Fibroblast of skin of left quadriceps (primary cell): ENCODE results near the gene RIT2.

Experiments used
- DNase-seq, 2 experiments: peaks; one replicate each; pipeline ENCODE4 v3.0.0-alpha.2; 2013; ENCODE audit warnings: low read depth in 2 of 2

The RIT2 gene

DNA sequence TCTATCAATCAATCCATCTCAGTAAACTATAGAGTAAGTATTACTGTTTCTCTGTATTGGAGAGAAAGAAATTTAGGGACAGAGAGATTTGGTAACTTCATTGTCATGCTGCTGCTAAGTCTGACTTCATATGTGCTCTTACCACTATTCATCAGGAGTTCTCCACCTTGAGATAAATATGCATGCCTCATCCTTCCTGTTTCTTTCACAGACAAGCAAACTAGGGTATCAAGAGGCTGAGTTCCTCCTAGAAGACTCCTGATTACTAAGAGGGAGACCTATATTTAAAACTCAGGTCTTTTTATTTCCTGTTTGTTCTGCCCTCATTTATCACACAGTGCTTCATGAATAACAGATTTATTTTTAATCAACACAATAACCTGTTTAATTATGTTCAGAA lies 34.1 kb downstream of the RIT2 start:
- no peak for DNase-seq

DNA sequence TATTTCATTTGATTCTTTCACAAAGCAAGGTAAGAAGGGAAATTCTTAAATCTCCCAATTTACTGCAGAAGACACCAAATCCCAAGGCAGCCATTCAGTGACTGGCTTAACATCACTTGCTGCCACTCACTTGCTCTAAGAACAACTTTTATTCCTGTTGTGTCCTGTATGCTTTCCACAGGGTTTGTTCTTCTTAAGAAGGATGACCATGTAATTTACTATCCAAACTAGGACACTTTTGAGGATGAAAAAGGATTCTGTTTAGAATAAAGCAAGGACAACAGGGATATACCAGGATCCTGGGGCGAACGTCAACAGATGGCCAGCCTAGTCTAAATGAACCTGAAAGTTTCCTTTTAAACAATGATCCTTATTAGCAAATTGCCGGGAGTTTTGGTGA lies 34.8 kb downstream of the RIT2 start:
- DNase-seq, result no peak

DNA sequence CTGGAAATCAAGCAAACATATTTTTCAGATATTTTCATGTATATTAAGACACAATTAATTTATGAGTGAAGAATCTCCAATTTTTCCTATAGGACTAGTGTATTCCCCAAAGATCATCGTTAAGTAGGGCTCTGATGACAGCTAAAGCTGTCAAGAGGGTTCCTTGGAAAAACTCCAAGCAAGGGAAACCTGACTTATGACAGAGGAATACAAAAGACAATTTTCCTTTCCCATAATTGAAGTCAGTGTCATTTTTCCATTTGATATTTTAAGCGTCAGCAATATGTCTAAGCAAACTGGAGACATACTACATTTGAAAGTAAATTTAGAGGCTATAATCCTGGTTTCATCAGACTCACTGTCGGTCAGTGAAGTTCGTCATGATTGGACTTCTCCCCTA lies 36.1 kb downstream of the RIT2 start:
- DNase-seq, result no peak

DNA sequence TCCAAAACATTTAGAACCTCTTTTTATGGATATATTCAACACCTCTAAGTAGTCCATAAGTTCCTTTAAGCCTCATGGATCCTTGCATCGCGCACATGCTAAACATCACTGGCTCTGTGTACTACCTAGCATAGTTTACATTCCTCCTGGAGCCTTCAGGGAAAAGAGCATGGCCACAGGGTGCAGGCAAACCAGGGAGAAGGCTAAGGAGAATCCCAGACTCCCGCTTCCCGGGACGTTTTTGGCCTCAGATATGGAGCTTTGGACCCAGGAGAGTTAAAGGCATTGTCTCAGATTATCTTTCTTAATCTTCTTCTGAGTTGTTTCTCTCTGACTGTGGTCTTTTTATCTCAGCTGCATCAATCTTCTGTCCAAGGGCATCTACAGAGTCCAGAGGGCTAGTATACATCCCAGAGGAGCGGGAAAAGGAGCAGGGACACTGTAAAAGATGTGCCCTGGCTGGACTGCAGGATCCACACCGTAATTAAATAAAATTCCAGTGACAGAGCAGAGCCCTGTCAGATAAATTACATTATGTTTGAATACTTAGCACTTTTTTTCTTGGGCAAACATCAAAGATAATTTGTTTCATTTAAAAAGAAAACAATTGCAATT lies 36.9 kb downstream of the RIT2 start:
- no peak for DNase-seq

DNA sequence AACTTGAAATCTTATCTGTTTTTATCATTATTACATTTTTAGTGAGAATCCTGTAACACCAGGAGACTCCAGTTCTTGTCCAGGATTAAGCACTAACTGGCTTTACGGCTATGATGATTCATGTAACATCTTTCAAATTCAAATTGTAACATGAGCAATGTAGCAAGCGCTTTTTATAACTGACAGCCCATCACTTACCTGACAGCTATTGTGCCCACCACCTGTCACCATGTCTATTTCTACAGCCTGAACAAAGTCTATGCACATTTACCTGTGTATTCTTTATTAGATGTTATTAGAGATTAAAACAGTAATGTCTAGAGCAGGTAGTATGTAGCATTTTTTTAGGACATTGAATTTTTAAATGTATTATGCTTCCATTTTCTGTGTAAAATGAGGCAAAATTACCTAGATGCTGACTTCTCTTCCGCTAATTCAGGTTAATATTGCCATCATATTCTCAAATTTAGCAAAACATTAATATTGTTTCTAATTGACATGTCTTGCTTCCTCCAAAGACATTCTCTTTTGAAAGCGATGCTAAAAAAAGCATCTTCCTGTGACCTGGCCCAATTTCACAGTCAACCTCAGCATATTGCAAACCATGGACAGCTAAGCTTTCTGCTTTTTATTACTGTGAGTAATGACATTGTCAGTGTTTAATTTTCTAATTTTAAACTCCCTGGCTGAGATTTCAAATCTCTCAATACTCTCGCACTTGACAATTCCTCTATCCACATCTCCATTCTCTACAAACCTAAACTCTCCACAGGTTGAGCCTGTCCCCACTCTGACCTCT lies 37.8 kb downstream of the RIT2 start:
- DNase-seq, result no peak

DNA sequence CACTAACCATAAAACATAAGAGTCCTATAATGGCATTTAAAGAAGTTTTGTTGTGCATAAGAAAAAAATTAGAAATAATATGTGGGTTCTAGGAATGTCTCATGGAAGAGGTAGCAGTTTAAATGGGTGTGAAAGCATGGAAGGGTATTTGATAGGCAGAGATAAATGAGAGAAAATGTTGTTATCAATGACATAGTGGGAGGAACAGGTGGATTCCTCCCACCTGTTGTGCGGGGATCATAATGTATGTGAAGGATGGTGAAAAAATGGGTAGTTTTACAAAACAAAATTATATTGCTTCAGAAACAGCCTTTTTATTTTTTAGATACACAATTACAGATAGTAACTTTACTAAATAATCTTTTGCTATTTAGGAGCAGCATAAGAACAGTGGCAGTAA lies 41.7 kb downstream of the RIT2 start:
- DNase-seq, result no peak

DNA sequence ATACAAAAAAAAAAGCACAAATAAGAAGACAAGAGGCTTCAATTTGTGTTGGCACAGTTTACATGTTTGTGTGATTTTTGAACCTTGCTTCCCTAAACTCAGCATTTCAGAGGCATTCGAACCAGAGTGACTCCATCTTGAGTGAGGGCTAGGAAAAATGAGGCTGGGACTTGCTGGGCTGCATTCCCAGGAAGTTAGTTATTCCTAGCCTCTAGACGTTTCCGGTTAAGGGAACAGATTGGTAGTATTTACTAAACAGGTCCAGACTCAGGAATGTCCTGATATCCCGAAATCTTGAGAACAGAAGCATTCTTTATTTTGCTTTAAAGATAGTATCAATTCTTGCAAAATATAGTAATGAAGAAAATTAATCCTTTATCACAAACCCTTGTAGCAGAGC lies 46.7 kb downstream of the RIT2 start:
- no peak for DNase-seq

DNA sequence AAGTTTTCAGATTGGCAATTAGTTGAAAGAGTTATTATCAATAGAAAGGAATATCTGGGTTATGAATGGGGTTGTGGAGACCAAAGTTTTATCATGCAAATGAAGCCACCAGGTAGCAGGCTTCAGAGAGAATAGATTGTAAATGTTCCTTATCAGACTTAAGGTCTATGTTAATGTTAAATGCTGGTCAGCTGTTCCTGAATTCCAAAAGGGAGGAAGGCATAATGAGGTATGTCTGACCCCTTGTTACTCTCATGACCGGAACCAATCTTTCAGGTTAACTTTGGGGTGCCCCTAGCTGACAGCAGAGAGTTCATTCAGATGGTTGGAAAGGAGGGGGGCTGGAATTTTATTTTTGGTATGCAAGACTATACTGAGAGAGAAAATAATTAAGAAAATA lies 47.9 kb downstream of the RIT2 start:
- no peak for DNase-seq

DNA sequence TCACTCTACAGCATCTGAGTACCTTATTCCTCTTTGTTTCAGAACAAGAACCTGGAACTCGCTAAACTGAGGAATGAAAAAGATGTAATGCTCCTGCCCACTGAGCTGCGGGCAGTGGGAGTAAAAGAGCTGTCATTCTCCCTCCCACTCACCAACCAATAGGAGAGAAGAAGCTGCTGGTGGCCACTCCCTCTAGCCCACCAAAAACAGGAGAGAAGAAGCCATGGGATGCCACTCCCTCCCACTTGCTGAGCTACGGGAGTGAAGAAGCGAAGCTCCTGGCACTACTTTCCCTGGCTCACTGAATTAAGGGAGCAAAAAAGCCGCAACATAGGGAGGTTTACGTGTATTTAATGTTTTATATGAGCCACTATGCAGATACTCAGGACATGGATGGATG lies 53.7 kb downstream of the RIT2 start:
- DNase-seq, result no peak

DNA sequence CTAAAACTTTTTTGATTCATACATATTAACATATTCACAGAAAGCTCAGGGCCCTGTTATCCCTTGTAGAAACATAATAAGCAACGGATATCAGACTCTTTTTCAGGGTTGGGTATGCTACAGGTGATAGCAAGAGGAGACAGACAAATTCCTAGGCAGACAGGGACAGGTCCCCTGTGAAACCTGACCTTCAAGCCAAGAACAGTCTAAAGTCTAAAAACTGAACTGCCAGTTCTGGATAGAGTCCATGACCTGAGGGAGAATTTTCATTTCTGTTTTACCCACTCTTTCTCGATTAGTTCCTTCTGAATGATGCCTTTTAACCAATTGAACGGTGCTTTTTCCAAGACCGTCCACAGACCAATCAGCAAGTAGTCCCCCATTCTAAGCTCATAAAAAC lies 54.2 kb downstream of the RIT2 start:
- DNase-seq, result no peak

DNA sequence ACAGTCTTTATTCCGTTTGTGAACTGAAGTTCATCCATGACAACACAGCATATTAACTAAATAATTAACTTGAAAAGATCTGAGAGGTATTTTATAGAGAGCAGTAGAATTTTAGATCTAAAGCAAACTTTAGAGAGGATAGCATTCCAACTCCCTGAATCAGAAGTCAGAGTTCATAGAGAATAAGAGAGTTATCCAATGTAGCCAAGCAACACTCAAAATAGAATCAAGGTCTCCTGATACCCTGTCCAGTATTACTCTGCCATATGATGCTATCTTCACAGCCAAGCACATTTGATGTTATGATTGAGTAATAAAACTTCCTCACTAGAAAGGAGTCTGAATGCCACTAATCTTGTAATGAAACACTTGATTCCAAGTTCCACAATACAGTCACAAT lies 55.5 kb downstream of the RIT2 start:
- no peak for DNase-seq

DNA sequence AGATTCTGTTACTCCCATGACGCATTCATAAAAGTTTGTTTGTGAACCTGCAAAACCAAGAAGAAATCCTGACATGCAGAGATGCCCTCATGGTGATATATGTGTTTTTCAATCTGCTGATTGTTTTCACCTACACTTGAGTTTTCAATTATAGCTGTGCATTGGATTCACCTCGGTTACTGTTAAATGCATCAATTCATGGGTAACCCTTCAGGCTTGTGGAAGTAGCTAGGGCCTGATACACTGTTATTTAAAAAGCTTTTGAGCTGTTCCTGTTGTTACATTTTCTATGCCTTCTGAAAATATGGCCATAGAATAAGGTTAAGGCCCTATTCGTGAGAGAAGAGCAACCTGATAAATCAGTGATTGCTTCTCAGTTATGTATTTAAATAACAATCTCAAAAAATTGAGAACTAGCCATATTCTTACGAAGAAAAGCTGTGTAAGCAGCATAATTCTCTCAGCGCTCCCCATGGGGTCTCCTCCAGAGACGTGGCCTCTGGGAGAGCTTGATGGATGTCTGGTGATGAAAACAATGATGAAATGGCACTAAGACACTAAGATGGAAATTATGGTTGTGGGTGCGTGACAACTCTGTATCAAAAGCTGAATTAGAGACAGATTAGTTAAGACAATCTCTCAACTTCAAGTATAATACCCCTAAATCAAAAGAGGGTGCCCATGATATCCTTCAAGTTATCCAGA lies 60.5 kb downstream of the RIT2 start:
- DNase-seq, result no peak

DNA sequence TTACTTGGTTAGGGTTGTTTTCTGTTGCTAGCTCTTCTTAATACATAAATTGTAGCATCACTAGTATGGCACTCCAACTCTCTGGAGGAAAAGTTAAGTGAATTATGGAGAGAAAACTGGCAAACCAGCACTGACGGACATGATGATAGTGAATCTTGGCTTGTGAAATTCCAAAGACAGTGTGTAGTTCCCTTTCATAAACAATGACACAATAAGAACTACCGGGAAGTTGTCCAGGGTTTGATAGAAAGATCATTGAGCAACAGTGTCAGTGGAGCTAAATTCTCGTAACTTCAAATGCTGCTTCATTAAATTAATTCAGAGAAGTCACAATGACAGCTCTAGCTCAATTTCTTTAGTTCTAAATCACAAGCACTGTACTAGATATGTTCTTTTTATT lies 66.5 kb downstream of the RIT2 start:
- peak; percentile 5 to 16 for DNase-seq

DNA sequence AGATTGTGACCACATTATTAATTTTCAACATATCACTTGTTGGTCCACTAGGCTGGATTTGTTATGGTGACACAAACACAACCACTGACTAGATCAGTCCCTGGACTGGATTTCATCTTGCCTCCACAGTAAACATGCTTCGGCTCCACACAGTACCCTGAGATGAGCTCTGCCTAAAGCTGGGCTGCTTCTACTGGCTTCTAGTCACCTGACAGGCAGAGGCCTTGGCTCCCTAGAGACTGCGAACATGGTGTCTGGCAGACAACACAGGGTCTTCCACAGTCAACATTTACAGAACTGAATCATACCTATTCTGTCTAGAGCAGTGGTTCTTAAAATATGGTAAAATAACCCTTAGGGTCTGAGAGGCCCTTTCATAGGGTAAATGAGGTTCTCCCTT lies 69.2 kb downstream of the RIT2 start:
- DNase-seq, result no peak

DNA sequence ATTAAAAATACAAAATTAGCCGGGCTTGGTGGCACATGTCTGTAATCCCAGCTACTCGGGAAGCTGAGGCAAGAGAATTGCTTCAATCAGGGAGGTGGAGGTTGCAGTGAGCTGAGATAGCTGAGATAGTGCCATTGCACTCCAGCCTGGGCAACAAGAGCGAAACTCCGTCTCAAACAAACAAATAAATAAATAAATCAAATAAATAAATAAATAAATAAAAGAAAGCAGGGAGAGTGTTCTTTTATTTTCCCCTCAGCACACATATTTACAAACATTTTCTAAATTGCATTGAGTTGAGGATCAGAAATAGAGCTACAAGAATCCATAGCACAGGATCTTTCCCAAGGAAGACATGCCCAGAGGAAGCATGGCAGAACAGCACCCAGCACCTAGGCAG lies 71.9 kb downstream of the RIT2 start:
- no peak for DNase-seq

DNA sequence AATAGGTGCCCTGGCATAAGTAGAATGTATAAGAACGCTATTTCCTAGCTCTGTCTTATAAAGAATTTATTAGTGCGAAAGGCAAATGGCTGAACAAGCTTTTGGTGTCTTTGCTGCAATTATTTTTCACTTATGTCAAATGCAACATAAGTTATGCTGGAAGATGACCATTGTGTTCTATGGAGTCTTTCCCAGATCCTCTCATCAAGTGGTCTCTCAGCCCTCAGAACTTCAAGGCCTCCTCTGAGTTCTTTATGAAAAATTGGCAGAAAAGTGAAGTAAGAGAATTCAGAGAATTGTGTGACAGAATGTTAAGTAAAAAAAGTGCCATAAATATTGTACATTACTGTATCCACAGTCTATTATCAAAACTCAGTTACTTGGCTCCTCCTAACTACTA lies 75.2 kb downstream of the RIT2 start:
- no peak for DNase-seq

DNA sequence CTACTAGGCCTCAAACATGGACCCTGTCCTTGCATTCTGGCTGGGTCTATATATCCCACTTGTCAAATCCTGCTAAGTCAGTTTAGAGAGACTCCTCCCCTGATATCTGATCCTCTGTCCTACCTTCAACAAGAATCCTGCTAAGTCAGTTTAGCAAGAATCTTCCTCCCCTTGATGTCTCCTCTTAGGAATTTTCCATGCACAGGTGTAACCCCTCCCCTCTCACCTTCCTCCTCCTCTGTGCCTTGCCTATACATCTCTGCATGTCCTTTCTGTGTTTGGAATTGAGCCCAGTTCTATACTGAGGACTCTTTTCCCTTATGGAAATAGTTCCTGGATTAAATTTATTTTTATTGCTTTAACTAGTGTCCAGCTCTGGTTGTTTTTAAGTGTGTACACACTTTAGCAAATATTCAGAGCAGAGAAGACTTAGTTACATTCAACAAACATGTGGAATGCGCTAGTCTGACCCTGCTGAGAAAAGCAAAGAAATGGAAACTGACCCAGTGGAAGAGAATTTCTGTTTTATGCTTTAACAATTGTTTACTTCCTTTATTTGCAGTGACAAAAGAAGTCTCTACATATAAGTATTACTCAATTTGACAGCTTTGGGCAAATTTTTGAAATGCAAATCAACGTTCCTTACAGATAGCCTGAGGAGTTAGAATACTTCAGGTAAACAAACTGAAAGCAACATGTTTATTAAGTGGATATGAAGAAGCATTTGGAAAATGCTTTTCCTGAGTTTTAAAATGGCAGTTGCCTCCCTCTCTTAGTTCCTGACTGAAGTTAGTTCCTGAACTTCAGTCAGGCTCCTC lies 80.6 kb downstream of the RIT2 start:
- no peak for DNase-seq

DNA sequence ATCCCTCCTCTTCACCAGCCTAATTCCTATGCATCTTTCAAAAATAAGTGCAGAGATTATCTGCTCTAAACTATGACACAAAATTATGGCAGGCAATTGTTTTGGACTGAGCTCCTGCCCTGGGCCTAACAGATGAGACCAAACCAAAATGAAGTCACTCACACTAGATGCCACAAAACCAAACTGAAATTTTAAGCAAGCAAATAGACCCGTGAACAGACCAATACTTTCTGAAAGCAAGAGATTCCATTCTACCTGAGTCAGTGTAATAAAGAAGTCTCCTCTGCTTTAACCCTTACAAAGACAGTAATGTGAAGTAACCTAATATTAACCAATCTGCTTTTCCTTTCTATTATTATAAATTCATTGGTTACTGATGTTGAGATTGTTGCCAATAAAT lies 84.3 kb downstream of the RIT2 start:
- DNase-seq, result no peak

DNA sequence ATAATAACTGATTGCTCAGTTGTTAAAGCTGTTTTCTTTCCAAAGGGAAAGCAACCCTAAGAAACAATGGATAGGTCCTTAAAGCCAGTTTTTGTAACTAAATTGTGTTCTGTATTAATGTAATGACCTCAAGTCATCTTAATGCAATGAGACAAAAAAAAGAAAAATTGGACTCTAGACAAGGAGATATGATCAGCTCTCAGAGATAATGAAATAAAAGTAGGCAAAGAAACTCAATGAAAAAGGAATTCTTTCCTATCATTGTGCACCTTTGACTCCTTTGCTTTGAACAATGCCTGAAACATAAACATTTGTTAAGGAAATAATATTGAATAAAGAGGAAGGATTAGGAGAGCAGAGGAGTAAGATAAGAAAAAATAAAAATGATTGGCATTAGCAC lies 86.1 kb downstream of the RIT2 start:
- DNase-seq, result no peak

DNA sequence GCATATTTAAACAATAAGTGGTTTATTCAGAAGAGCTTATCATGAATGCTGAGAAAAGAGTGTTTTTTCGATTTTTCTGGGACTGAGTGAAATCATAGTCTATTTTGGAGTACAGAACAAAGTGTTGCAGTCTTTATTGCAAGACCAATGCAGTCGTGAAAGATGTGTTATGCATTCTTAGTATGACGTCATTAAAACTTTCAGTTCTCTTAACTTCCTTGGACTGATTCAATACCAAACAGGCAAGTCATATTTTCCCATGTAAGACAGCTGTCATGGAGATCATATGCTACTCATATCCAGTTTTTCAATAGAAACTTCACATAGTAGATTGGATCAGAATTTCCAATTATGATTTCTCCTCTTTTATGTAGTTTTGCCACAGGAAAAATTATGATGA lies 92.6 kb downstream of the RIT2 start:
- no peak for DNase-seq

DNA sequence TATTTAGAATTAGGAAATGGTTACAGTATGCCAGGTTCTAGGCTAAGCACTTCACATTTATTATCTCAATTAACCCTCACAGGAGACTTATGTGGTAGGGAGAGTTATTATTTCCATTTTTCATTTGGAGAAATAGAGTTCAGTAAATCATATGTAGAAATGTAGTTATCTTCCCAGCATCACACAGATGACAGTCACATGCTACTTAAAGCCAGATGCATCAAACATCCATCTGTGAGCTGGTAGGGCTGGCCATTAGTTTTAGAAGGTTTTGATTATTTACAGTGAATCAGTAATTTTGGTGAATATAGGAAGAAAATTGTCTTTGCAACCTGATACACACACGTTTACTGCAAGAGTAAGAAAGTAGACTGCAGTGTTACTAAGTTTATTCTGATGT lies 97.9 kb downstream of the RIT2 start:
- DNase-seq, result no peak

DNA sequence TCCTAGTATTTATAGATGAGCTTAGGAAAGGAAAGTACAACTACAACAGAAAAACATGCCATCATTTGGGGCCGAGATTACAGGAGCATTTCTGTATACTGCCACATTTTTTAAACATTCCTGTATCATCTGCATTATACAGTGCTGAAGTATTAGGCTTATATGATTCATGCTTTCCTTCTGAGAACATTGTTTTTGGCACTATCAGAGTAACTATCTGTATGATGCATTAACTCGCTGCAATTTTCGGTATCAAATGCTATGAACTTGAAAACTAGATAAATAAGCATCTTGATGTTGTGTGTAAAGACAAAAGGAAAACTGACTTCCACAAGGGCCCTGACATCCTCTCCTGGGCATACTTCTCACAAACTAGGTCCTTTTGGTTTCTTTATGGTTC lies 102.0 kb downstream of the RIT2 start:
- DNase-seq, result no peak
